Keratinocyte (primary cell): ENCODE data around the gene MED27. TPM values are rescaled to one million over a fixed set of nuclear protein-coding genes. Genes with fewer than 3 reads are reported as not detected.

Experiments
- DNase-seq: peaks from one replicate; pipeline ENCODE4 v3.0.0-alpha.2; 2011; ENCODE audit warnings: low read depth, missing footprints, low spot score
- FAIRE-seq: peaks from 2 replicates; lab custom pipeline; 2011; peaks lifted over from hg19 to GRCh38; lab: Jason Lieb, UNC
- H2AFZ ChIP-seq: 2 replicates; pipeline ENCODE4 v1.6.0; 2012; ENCODE audit warnings: low read length, control low read depth, inconsistent platforms; ENCODE audit not compliant: control insufficient read depth
- H3K27ac ChIP-seq: 2 replicates; pipeline ENCODE4 v1.5.1; 2011; ENCODE audit warnings: low read length; ENCODE audit not compliant: control insufficient read depth, insufficient read depth
- H3K27me3 ChIP-seq: 3 replicates; pipeline ENCODE4 v1.6.0; 2011; ENCODE audit warnings: low read length; ENCODE audit not compliant: control insufficient read depth, insufficient read depth; ENCODE audit errors: extremely low read depth
- H3K36me3 ChIP-seq, 2 experiments: 2 replicates in 1 of 2; 3 replicates in 1 of 2; pipeline ENCODE4 v1.5.1; 2011; ENCODE audit warnings: low read length in 2 of 2, mild to moderate bottlenecking in 1 of 2; ENCODE audit not compliant: control insufficient read depth in 2 of 2, insufficient read depth in 2 of 2; ENCODE audit errors: extremely low read depth in 1 of 2
- H3K4me1 ChIP-seq: 3 replicates; pipeline ENCODE4 v1.5.1; 2011; ENCODE audit warnings: low read length; ENCODE audit not compliant: control insufficient read depth, insufficient read depth; ENCODE audit errors: extremely low read depth
- H3K4me2 ChIP-seq: 3 replicates; pipeline ENCODE4 v1.6.0; 2011; ENCODE audit warnings: low read depth, low read length; ENCODE audit not compliant: control insufficient read depth, insufficient read depth; ENCODE audit errors: extremely low read depth
- H3K4me3 ChIP-seq, 3 experiments: fragments of 200-600 bp in 1 of 3; sonication (generic) in 1 of 3; 2 replicates in 2 of 3; 3 replicates in 1 of 3; pipeline ENCODE4 v1.5.1; 2011 to 2016; ENCODE audit warnings: low read length in 3 of 3, mild to moderate bottlenecking in 3 of 3, control low read depth in 2 of 3, inconsistent platforms in 1 of 3, low read depth in 1 of 3, mixed read lengths in 1 of 3, mixed run types in 1 of 3, moderate library complexity in 1 of 3; ENCODE audit not compliant: control insufficient read depth in 2 of 3, insufficient read depth in 2 of 3; ENCODE audit errors: extremely low read depth in 1 of 3
- H3K79me2 ChIP-seq: 2 replicates; pipeline ENCODE4 v1.6.0; 2012; ENCODE audit warnings: low read length; ENCODE audit not compliant: control insufficient read depth, insufficient read depth
- H3K9ac ChIP-seq: 3 replicates; pipeline ENCODE4 v1.6.0; 2011; ENCODE audit warnings: low read length; ENCODE audit not compliant: control insufficient read depth, insufficient read depth; ENCODE audit errors: extremely low read depth
- H3K9me1 ChIP-seq: 3 replicates; pipeline ENCODE4 v1.6.0; 2011; ENCODE audit warnings: low read length; ENCODE audit not compliant: control insufficient read depth, insufficient read depth; ENCODE audit errors: extremely low read depth
- H3K9me3 ChIP-seq: 2 replicates; pipeline ENCODE4 v1.5.1; 2012; ENCODE audit warnings: low read depth, low read length; ENCODE audit not compliant: control insufficient read depth
- H4K20me1 ChIP-seq: 3 replicates; pipeline ENCODE4 v1.6.0; 2011; ENCODE audit warnings: low read length; ENCODE audit not compliant: control insufficient read depth, insufficient read depth; ENCODE audit errors: extremely low read depth
- CTCF ChIP-seq, 3 experiments: IDR thresholded peaks in 1 of 3; conservative IDR thresholded peaks in 1 of 3; optimal IDR thresholded peaks in 1 of 3; 2 replicates in 2 of 3; 3 replicates in 1 of 3; pipeline versions ENCODE3 to v1.5.1; 2011; ENCODE audit warnings: low read length in 3 of 3, mild to moderate bottlenecking in 3 of 3, moderate library complexity in 2 of 3, control low read depth in 1 of 3, inconsistent platforms in 1 of 3; ENCODE audit not compliant: insufficient read depth in 2 of 3; ENCODE audit errors: extremely low read depth in 1 of 3
- EZH2 ChIP-seq: IDR thresholded peaks from one replicate; pipeline ENCODE4 v1.6.1; 2012; ENCODE audit warnings: inconsistent platforms, mild to moderate bottlenecking, low read length, moderate library complexity
- dilution Hi-C: fragments of 300-500 bp; cut with MboI; formaldehyde crosslinking; loops from one replicate; pipeline ENCODE4 v1.7.0; 2020; ENCODE audit warnings: low sequenced_read_pairs; ENCODE audit not compliant: extremely low pct_ligation_motif_present
- polyA plus RNA-seq, 5 experiments: library from polyadenylated mRNA; depleted of rRNA in 3 of 5; stranded (reverse) in 3 of 5; stranded (forward) in 1 of 5; unstranded in 1 of 5; fragments of >200 nt; gene quantifications; 1 replicate in 1 of 5; 2 replicates in 3 of 5; 3 replicates in 1 of 5; pipeline versions ENCODE4 v1.2.1 to v1.2.3, GENCODE V29; 2011 to 2012; ENCODE audit warnings: missing spikeins in 2 of 5, low read depth in 1 of 5, low replicate concordance in 1 of 5

Gene MED27
- polyA plus RNA-seq, 1 donor (not counting 4 experiments of a cell fraction or from before 2014, with no cell fraction given): 39.0 TPM

- Histone ChIP-seq H3K9ac (no peak overlapping the region), H3K4me2 (no peak overlapping the region), H3K27me3 (no peaks in the 10 kb centered on the region), H3K79me2 (no peaks in the 10 kb centered on the region), H3K9me3 (no peaks in the 10 kb centered on the region), H4K20me1 (no peaks in the 10 kb centered on the region), H3K9me1 (no peaks in the 10 kb centered on the region), H3K4me1 (no peaks in the 10 kb centered on the region), H2AFZ (no peak overlapping the region), H3K4me3 (no peak overlapping the region), H3K27ac (no peak overlapping the region), H3K36me3 (peaks cover 4 to 10% of the 10 kb centered on the region in 2 experiments)
- dilution Hi-C loops: no loop called here
- DNase-seq (no peak), FAIRE-seq (no peak)
- TF ChIP-seq CTCF (optimal IDR thresholded peaks at IDR 0.05 in 1 of 3, IDR thresholded peaks at IDR 0.05 in 1 of 3, conservative IDR thresholded peaks at IDR 0.05 in 1 of 3; ENCODE audit: extremely low read depth in 1 of 3, insufficient read depth in 2 of 3, low read length in 3 of 3): no peak
- TF ChIP-seq EZH2: no peak
These were observed 186.7 kb downstream of the MED27 start for GRCh38 chr9:131892902-131893500.

- Histone ChIP-seq H3K27ac (no peak overlapping the region), H2AFZ (no peak overlapping the region), H3K9me1 (no peaks in the 10 kb centered on the region), H3K79me2 (no peaks in the 10 kb centered on the region), H3K9ac (no peak overlapping the region), H3K4me3 (no peak overlapping the region), H3K9me3 (no peaks in the 10 kb centered on the region), H3K4me2 (no peak overlapping the region), H4K20me1 (no peaks in the 10 kb centered on the region), H3K36me3 (peaks cover 4 to 10% of the 10 kb centered on the region in 2 experiments), H3K27me3 (no peaks in the 10 kb centered on the region), H3K4me1 (no peaks in the 10 kb centered on the region)
- no peak for TF ChIP-seq EZH2
- TF ChIP-seq CTCF (optimal IDR thresholded peaks at IDR 0.05 in 1 of 3, IDR thresholded peaks at IDR 0.05 in 1 of 3, conservative IDR thresholded peaks at IDR 0.05 in 1 of 3; ENCODE audit: extremely low read depth in 1 of 3, insufficient read depth in 2 of 3, low read length in 3 of 3): no peak
- DNase-seq (no peak), FAIRE-seq (no peak)
- dilution Hi-C loops: no loop called here
These were observed 187.4 kb downstream of the MED27 start for GRCh38 chr9:131892162-131892707.
